ENCODE data around the gene IFI27L1. TPM values are rescaled to one million over a fixed set of nuclear protein-coding genes. Genes with fewer than 3 reads are reported as not detected.
"Not testable (repeated sequence)": the region's sequence is repeated elsewhere in the genome, so short reads cannot be mapped to it uniquely, and the experiment has no call there.

IFI27L1 gene
- total RNA-seq, 1 donor, result 12.2 TPM

GRCh38 chr14:94059998-94060397 is 21.1 kb upstream of the IFI27L1 start:
- DNase-seq (ENCODE audit: low read depth), result no peak
- H3K4me3 ChIP-seq (ENCODE audit: low read depth, low read length), result no peak overlapping the region
- no peak for TF ChIP-seq CTCF (IDR thresholded peaks at IDR 0.05; ENCODE audit: insufficient read depth, low read length)

- DNase-seq (ENCODE audit: low read depth), result peak; percentile 32
- TF ChIP-seq CTCF (IDR thresholded peaks at IDR 0.05; ENCODE audit: insufficient read depth, low read length), result no peak
These were observed 18.7 kb upstream of the IFI27L1 start for GRCh38 chr14:94062344-94062940.

GRCh38 chr14:94066089-94066676 is 14.9 kb upstream of the IFI27L1 start:
- no peak overlapping the region for H3K4me3 ChIP-seq (ENCODE audit: low read depth, low read length)
- DNase-seq (ENCODE audit: low read depth), result no peak
- TF ChIP-seq CTCF (IDR thresholded peaks at IDR 0.05; ENCODE audit: insufficient read depth, low read length), result no peak

More at GRCh38 chr14:94062344-94062940, 18.7 kb upstream of the IFI27L1 start:
- H3K4me3 ChIP-seq (ENCODE audit: low read depth, low read length), result no peak overlapping the region

GRCh38 chr14:94072076-94072475 is 9.0 kb upstream of the IFI27L1 start:
- not testable (repeated sequence) for H3K4me3 ChIP-seq (ENCODE audit: low read depth, low read length); DNase-seq (ENCODE audit: low read depth)

- no peak for DNase-seq (ENCODE audit: low read depth)
- no peak for TF ChIP-seq CTCF (IDR thresholded peaks at IDR 0.05; ENCODE audit: insufficient read depth, low read length)
These were observed 6.6 kb upstream of the IFI27L1 start for GRCh38 chr14:94074534-94074933.

GRCh38 chr14:94075008-94075407 is 6.1 kb upstream of the IFI27L1 start:
- no peak for TF ChIP-seq CTCF (IDR thresholded peaks at IDR 0.05; ENCODE audit: insufficient read depth, low read length)
- DNase-seq (ENCODE audit: low read depth), result no peak
- no peak overlapping the region for H3K4me3 ChIP-seq (ENCODE audit: low read depth, low read length)

More at GRCh38 chr14:94074534-94074933, 6.6 kb upstream of the IFI27L1 start:
- H3K4me3 ChIP-seq (ENCODE audit: low read depth, low read length), result no peak overlapping the region

- no peak for DNase-seq (ENCODE audit: low read depth)
- H3K4me3 ChIP-seq (ENCODE audit: low read depth, low read length), result peak overlapping the region; percentile 36
These were observed 3.8 kb upstream of the IFI27L1 start for GRCh38 chr14:94077111-94077821.

More at GRCh38 chr14:94077111-94077821, 3.8 kb upstream of the IFI27L1 start:
- TF ChIP-seq CTCF (IDR thresholded peaks at IDR 0.05; ENCODE audit: insufficient read depth, low read length), result no peak
